ENCODE data around the gene GAGE1.
"Not testable (repeated sequence)": the region's sequence is repeated elsewhere in the genome, so short reads cannot be mapped to it uniquely, and the experiment has no call there.

The GAGE1 gene, protein sequence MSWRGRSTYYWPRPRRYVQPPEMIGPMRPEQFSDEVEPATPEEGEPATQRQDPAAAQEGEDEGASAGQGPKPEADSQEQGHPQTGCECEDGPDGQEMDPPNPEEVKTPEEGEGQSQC

DNA sequence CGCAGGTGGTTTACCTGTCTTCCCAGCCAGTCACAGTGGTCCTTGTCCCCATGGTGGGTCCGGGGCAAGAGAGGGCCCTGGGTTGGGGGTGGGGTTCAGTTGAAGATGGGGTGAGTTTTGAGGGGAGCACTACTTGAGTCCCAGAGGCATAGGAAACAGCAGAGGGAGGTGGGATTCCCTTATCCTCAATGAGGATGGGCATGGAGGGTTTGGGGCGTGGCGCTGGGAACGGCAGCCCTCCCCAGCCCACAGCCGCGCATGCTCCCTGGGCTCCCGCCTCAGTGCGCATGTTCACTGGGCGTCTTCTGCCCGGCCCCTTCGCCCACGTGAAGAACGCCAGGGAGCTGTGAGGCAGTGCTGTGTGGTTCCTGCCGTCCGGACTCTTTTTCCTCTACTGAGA lies at the start of gene GAGE1:
Gene GAGE1, plus strand, starts transcription at position 301 of the 400 bp plus-strand sequence. CDS start 1,155 bp downstream, outside the sequence.
- not testable (repeated sequence) for DNase-seq

DNA sequence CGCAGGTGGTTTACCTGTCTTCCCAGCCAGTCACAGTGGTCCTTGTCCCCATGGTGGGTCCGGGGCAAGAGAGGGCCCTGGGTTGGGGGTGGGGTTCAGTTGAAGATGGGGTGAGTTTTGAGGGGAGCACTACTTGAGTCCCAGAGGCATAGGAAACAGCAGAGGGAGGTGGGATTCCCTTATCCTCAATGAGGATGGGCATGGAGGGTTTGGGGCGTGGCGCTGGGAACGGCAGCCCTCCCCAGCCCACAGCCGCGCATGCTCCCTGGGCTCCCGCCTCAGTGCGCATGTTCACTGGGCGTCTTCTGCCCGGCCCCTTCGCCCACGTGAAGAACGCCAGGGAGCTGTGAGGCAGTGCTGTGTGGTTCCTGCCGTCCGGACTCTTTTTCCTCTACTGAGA lies 47.8 kb upstream of the GAGE1 start, which contains the start of gene GAGE12E:
Gene GAGE12E, plus strand, starts transcription at position 301 of the 400 bp plus-strand sequence. CDS start 1,155 bp downstream, outside the sequence.
- DNase-seq, result not testable (repeated sequence)

DNA sequence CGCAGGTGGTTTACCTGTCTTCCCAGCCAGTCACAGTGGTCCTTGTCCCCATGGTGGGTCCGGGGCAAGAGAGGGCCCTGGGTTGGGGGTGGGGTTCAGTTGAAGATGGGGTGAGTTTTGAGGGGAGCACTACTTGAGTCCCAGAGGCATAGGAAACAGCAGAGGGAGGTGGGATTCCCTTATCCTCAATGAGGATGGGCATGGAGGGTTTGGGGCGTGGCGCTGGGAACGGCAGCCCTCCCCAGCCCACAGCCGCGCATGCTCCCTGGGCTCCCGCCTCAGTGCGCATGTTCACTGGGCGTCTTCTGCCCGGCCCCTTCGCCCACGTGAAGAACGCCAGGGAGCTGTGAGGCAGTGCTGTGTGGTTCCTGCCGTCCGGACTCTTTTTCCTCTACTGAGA lies 38.3 kb upstream of the GAGE1 start, which contains the start of gene GAGE12F:
Gene GAGE12F, plus strand, starts transcription at position 301 of the 400 bp plus-strand sequence. CDS start 1,155 bp downstream, outside the sequence.
- DNase-seq, result not testable (repeated sequence)

DNA sequence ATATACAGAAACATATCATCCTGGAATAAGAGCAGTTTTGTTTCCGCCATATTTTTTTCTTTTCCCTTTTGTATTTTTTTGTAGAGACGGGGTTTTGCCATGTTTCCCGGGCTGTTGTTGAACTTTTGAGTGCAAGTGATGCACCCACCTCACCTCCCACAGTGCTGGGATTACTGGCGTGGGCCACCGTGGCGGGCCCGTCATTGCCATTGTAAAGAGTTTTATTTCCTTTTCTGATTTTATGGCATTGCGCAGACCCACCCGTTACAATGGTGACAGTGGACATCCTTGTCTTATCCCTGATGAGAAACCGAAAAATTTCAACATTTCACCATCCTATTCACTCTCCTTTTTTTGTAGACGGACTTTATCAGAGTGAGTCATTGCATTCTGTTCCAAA lies 30.1 kb upstream of the GAGE1 start:
- DNase-seq, result not testable (repeated sequence)

DNA sequence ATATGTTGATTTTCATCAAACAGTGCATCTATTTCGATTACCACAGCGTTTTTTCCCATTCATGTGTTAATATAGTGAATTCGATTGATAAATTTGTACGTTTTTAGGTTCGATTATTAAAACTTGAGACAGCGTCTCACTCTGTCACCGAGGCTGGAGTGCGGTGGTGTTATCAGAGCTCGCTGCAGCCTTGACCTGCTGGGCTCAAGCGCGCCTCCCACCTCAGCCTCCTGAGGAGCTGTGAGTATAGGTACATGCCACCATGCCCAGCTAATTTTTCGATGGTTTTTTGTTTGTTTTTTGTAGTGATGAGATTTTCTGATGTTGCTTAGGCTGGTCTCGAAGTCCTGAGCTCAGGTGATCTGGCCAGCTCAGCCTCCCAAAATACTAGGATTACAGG lies 29.7 kb upstream of the GAGE1 start:
- not testable (repeated sequence) for DNase-seq

DNA sequence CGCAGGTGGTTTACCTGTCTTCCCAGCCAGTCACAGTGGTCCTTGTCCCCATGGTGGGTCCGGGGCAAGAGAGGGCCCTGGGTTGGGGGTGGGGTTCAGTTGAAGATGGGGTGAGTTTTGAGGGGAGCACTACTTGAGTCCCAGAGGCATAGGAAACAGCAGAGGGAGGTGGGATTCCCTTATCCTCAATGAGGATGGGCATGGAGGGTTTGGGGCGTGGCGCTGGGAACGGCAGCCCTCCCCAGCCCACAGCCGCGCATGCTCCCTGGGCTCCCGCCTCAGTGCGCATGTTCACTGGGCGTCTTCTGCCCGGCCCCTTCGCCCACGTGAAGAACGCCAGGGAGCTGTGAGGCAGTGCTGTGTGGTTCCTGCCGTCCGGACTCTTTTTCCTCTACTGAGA lies 28.7 kb upstream of the GAGE1 start, which contains the start of gene GAGE12G:
Gene GAGE12G, plus strand, starts transcription at position 301 of the 400 bp plus-strand sequence. CDS start 1,155 bp downstream, outside the sequence.
- not testable (repeated sequence) for DNase-seq

DNA sequence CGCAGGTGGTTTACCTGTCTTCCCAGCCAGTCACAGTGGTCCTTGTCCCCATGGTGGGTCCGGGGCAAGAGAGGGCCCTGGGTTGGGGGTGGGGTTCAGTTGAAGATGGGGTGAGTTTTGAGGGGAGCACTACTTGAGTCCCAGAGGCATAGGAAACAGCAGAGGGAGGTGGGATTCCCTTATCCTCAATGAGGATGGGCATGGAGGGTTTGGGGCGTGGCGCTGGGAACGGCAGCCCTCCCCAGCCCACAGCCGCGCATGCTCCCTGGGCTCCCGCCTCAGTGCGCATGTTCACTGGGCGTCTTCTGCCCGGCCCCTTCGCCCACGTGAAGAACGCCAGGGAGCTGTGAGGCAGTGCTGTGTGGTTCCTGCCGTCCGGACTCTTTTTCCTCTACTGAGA lies 19.2 kb upstream of the GAGE1 start, which contains the start of gene GAGE12H:
Gene GAGE12H, plus strand, starts transcription at position 301 of the 400 bp plus-strand sequence. CDS start 1,155 bp downstream, outside the sequence.
- DNase-seq, result not testable (repeated sequence)

DNA sequence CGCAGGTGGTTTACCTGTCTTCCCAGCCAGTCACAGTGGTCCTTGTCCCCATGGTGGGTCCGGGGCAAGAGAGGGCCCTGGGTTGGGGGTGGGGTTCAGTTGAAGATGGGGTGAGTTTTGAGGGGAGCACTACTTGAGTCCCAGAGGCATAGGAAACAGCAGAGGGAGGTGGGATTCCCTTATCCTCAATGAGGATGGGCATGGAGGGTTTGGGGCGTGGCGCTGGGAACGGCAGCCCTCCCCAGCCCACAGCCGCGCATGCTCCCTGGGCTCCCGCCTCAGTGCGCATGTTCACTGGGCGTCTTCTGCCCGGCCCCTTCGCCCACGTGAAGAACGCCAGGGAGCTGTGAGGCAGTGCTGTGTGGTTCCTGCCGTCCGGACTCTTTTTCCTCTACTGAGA lies 9.6 kb upstream of the GAGE1 start, which contains the start of gene GAGE2A:
Gene GAGE2A, plus strand, starts transcription at position 301 of the 400 bp plus-strand sequence. CDS start 1,155 bp downstream, outside the sequence.
- not testable (repeated sequence) for DNase-seq

DNA sequence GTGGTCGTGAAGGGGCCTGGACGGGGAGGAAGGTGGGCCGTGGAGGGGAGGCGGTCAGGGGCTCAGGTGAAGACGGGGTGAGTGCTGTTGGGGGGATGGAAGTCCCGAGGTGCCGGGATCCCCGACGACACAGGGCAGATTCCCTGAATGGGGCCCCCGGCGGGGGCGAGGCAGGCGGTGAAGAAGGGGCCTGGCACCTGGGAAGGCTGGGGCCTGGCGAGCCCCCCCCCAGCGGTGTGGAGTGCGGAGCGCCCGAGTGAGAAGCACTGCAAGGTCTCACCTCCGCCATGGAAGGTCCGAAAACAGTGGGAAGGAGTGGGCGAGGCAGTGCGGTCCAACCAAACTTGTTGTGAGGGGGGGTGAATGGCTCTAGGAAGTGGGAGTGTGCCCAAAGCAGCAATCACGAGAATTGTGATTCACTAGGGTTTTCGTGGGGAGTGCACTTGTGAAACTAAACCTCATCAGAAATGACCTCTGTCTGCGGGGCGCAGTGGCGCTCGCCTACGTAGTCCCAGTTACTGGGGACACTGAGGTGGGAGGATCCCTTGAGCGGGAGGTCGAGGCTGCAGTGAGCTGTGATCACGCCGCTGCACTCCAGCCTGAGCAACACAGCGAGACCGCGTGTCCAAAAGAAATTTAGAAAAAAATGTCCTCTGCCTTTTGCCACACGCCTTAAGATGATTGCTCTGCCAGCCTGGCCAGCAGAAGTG lies 8.9 kb upstream of the GAGE1 start:
- not testable (repeated sequence) for DNase-seq

DNA sequence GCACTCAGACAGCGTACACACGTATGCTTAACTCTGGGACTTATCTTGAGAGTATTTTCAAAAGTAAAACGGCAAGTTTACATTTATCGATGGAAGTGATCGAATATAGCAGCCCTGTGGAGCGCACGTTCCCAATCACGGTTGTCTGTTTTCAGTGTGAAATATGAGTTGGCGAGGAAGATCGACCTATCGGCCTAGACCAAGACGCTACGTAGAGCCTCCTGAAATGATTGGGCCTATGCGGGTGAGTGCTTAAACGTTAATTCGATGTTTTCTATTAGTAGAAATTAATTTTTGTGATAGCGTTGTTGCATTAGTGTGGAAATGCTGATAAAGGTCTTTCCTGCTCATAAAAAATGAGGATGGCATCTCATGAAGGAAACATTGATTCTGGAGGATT lies 8.3 kb upstream of the GAGE1 start:
- DNase-seq, result not testable (repeated sequence)

DNA sequence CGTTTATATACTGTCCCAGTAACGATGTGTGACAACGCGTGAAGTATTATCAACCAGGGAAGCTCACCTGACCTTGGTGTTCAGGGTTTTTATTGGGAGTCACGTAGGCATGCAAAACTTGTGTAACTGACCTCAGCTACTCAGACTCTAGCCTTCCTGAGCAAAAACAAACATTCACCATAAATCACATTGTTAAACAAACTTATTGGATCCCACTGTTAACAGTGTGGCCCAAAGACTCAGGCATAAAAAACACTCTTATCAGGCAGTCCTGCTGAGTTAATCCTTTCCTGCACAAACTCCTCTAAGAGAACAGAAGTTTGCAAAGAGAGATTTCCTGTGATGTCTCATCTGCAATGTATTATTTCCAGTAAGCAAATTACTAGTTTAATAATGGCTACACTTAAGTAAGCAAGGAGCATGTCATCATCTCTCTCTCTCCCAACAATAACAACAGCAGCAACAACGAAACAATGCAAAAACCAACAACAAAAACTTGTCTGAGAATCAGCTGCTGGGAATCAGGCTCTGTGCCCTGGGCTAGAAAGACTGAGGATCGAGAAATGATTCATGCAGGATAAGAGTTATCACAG lies 12.0 kb downstream of the GAGE1 start:
- DNase-seq, result no peak

DNA sequence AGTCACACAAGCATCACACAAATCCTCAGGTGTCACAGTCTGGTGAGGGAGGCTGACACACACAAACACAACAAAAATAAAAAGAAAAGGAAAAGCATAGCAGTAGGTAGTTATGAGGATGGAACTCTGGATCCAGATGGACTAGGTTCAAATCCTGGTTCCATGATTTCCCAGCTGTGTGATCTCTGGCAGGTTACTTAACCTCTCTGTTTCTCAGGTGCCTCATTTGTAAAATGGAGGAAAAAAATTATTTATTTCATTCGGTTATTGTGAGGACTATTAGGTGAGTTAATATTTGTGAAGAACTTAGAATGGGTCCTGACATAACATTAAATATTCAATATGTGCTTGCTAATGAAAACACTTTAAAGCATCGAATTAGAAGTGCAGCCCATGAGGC lies 19.8 kb downstream of the GAGE1 start:
- DNase-seq, result no peak

DNA sequence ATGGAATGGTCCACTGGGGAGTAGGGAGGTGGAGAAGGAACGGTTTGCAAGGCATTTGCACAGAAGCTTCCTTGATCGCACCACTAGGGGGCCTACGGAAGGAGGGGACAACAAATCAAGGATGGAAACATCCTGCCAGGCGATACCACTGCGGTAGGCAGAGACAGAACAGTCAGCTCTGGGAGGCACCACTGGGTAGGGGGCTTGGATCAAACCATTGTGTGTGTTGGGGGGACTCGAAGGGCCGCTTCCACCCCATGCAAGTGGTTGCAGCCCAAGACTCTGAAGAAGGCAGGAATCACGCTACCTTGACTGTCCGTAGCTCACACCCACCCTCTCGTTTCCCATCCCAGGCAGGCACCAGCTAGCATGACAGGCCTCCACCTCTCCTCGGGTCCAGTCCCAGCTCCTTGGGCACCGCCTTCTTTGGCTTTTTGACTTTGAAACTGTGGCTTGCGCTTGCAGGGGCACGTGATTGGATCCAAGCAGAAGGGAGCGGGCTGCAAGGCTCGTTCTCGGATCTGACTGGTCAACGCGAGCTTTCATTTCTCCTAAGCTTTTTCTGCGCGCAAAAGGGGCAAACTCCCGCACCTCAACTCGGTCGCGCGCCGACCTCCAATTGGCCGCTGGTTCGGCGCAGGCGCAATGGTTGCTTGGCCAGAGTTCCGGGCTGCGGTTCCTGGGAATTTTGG lies 28.4 kb downstream of the GAGE1 start:
- no peak for DNase-seq

DNA sequence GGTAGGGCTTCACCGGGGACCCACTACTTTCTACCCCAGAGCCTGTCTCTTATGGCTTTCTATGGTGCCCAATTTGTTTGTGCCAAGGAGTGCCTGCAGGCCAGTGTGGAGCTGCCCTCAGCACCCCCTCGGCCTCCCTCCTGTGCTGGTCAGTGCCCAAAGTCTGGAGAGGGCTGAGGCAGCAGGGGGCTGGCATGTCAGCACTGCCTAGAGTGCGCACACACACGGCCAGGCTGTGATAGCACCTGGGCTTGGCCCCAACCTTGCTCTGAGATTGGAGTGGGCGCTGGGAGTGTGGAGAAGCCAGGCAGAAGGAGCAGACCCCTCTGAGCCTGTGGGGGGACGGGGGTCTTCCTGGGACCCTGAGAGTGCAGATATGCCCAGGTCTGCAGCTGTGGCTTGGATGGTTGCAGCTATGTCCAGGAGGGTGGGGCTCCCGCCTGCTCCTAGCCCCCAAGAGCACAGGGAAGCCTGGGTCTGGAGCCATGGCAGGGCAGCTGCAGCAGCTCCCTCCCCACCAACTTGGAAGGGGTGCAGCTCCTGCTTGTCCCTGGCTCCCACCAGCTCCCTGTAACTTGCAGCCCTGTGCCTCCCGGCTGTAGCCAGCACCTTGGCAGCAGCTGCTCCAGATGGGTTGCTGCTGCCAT lies 46.3 kb downstream of the GAGE1 start:
- no peak for DNase-seq

DNA sequence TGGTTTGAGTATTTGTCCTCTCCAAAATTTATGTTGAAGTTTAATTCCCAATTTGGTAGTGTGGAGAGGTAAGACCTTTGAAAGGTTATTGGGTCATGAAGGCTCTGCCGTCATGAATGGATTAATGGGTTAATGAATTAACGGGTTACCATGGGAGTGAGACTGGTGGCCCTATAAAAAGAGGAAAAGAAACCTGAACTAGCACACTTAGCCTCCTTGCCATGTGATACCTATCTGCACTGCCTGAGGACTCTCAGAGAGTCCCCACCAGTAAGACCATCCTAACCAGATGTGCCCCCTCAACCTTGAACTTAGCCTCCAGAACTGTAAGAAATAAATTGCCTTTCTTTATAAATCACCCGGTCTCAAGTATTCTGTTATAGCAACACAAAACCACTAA lies 57.7 kb downstream of the GAGE1 start:
- no peak for DNase-seq
